GM12872 (cell line): Measurements from ENCODE around the gene IL1RAPL2.

Source experiments
- CTCF ChIP-seq: IDR thresholded peaks from 3 replicates; pipeline ENCODE4 v1.5.1; 2011; ENCODE audit warnings: low read depth, mild to moderate bottlenecking, low read length, moderate library complexity; ENCODE audit not compliant: insufficient read depth

The IL1RAPL2 gene

GRCh38 chrX:105634180-105634579, 1068.2 kb downstream of the IL1RAPL2 start:
- no peak for TF ChIP-seq CTCF

GRCh38 chrX:105635794-105636193, 1069.8 kb downstream of the IL1RAPL2 start:
- TF ChIP-seq CTCF: no peak

GRCh38 chrX:105636667-105637066, 1070.7 kb downstream of the IL1RAPL2 start:
- TF ChIP-seq CTCF: no peak

GRCh38 chrX:105645667-105646357, 1079.8 kb downstream of the IL1RAPL2 start:
- TF ChIP-seq CTCF: no peak

- no peak for TF ChIP-seq CTCF
Observed at GRCh38 chrX:105646592-105647372, 1080.8 kb downstream of the IL1RAPL2 start.

GRCh38 chrX:105647749-105648148, 1081.8 kb downstream of the IL1RAPL2 start:
- no peak for TF ChIP-seq CTCF

GRCh38 chrX:105648732-105649131, 1082.7 kb downstream of the IL1RAPL2 start:
- TF ChIP-seq CTCF: no peak
